Thyroid gland (tissue), 4 donors: ENCODE results near the gene CSF1R. TPM values are rescaled to one million over a fixed set of nuclear protein-coding genes. Genes with fewer than 3 reads are reported as not detected.

Experiments used
- DNase-seq, 2 donors: peaks; one replicate each; pipeline ENCODE4 v3.0.0-alpha.2; 2019
- H3K27ac ChIP-seq, 3 donors: fragments of 200-600 bp; sonication (generic); 1 replicate in 2 of 3; 2 replicates in 1 of 3; pipeline ENCODE4 v1.5.1; 2016 to 2019; ENCODE audit warnings: mild to moderate bottlenecking in 1 of 3, moderate library complexity in 1 of 3
- H3K27me3 ChIP-seq: fragments of 200-600 bp; sonication (generic); one replicate; pipeline ENCODE4 v1.5.1; 2019
- H3K36me3 ChIP-seq, 2 donors: fragments of 200-600 bp; sonication (generic); one replicate each; pipeline ENCODE4 v1.5.1; 2016 to 2019
- H3K4me1 ChIP-seq, 2 donors: fragments of 200-600 bp; sonication (generic); one replicate each; pipeline ENCODE4 v1.5.1; 2017 to 2019
- H3K4me3 ChIP-seq, 3 donors: fragments of 200-600 bp; sonication (generic); replicated peaks in 1 of 3; 1 replicate in 2 of 3; 2 replicates in 1 of 3; pipeline ENCODE4 v1.5.1; 2016; ENCODE audit warnings: mild to moderate bottlenecking in 1 of 3
- H3K9me3 ChIP-seq: fragments of 200-600 bp; sonication (generic); one replicate; pipeline ENCODE4 v1.5.1; 2017
- POLR2A ChIP-seq, 2 donors: fragments of 450-650 bp; IDR thresholded peaks; one replicate each; pipeline ENCODE4 v1.6.1; 2017; ENCODE audit warnings: antibody characterized with exemption in 2 of 2, mild to moderate bottlenecking in 2 of 2, moderate library complexity in 1 of 2
- WGBS, 2 donors: methylation state at CpG; one replicate each; pipeline ENCODE4 v1.1.5; 2017; 5-methylcytosine and 5-hydroxymethylcytosine counted together
- intact Hi-C: fragments of 100-400 bp; cut with DNase I; formaldehyde crosslinking; loops from one replicate; pipeline ENCODE4 v1.15.1; 2023
- total RNA-seq, 4 donors: library from RNA; depleted of rRNA; stranded (reverse); fragments of >200 nt; gene quantifications; one replicate each; pipeline ENCODE4 v1.2.3, GENCODE V29; 2016
- TF ChIP-seq, protein P1 (sequence below), 6 experiments: fragments of 200-600 bp in 3 of 6; fragments of 450-650 bp in 3 of 6; sonication (generic) in 3 of 6; IDR thresholded peaks; one replicate each; pipeline ENCODE4 v1.5.1; 2016 to 2019; ENCODE audit warnings: antibody characterized with exemption in 6 of 6, mild to moderate bottlenecking in 2 of 6, inconsistent platforms in 1 of 6, moderate library complexity in 1 of 6

CSF1R gene
- total RNA-seq, 4 donors from 2014 or later, result 9.1 to 14.1 (median 11.4) TPM

DNA sequence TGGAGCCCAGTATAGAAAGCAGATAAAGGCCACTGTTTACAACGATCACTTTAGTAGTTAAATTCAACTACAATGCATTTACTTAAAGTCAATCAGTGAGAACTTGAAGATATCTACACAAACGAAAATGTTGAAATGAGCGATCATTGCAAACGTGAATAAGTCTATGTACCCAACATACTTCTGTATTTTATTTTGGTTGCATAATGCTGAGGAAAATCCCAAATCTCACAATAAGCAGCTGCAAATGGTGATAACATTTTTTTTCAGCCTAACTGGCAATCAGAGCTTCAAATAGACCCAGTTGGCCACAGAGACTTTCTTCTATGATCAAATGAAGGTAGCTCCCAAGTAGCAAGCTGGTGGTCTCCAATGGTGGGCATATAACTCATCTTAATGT lies 37.2 kb upstream of the CSF1R start:
- 81 to 85% methylated on average over 4 of the region's 4 CpGs for WGBS, 2 donors
- intact Hi-C loops, result no loop called here
- Histone ChIP-seq H3K9me3 (no peaks in the 10 kb centered on the region), H3K36me3 (no peaks in the 10 kb centered on the region), H3K27me3 (no peaks in the 10 kb centered on the region), H3K27ac (no peak overlapping the region), H3K4me1 (no peaks in the 10 kb centered on the region), H3K4me3 (no peak overlapping the region)
- no peak for DNase-seq
- no peak for TF ChIP-seq POLR2A (IDR thresholded peaks at IDR 0.05)
- TF ChIP-seq, protein P1, sequence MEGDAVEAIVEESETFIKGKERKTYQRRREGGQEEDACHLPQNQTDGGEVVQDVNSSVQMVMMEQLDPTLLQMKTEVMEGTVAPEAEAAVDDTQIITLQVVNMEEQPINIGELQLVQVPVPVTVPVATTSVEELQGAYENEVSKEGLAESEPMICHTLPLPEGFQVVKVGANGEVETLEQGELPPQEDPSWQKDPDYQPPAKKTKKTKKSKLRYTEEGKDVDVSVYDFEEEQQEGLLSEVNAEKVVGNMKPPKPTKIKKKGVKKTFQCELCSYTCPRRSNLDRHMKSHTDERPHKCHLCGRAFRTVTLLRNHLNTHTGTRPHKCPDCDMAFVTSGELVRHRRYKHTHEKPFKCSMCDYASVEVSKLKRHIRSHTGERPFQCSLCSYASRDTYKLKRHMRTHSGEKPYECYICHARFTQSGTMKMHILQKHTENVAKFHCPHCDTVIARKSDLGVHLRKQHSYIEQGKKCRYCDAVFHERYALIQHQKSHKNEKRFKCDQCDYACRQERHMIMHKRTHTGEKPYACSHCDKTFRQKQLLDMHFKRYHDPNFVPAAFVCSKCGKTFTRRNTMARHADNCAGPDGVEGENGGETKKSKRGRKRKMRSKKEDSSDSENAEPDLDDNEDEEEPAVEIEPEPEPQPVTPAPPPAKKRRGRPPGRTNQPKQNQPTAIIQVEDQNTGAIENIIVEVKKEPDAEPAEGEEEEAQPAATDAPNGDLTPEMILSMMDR (IDR thresholded peaks at IDR 0.05), result no peak

DNA sequence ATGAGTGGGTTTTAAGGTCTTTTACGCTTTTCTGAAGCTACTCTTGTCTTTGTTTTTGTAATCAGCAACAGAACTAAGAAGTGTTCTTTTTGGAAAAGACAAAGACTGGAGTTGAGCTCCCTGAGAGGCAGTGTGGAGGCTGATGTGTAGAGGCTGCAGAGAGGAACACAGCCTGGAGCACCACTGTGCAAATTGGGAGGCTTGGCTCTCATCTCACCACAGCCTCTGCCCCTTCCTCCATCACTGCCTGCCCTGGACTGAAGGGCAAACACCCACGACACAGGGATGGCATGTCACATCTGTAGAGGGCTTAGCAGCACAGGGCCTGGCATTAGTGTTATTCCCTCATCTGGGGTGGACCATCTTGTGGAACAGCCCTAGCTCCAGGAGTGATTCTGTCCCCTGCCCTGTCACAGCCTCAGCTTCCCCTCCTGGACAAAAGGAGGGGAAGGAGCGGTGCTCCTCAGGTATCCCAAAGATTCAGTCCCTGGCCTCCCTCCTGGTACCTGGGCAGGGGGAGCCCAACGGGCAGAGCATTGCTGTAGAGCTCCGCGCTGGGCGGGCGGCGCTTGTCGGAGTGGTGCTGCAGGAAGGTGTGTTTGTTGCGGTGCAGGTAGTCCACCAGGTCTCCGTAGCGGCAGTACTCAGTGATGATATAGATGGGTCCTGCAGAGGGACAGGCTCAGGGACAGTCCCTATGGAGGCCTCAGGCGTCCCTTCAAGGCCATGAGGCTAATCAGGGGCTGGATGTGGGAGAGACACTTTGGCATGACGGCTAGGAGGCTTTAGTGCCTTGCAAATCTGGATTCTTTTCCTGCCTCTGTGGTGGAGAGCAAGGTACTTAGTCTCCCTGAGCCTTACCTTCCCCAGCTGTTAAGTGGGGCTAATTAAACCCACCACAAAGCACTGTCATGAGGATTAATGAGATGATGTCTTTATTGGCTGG lies 36.5 kb upstream of the CSF1R start:
- DNase-seq, result no peak
- Histone ChIP-seq H3K36me3 (no peaks in the 10 kb centered on the region), H3K27ac (no peak overlapping the region), H3K4me3 (no peak overlapping the region), H3K4me1 (no peaks in the 10 kb centered on the region), H3K27me3 (no peaks in the 10 kb centered on the region), H3K9me3 (no peaks in the 10 kb centered on the region)
- 89 to 97% methylated on average over 15 of the region's 15 CpGs for WGBS, 2 donors
- TF ChIP-seq POLR2A (IDR thresholded peaks at IDR 0.05), result no peak
- TF ChIP-seq, protein P1 (IDR thresholded peaks at IDR 0.05), result no peak
- intact Hi-C loops, result no loop called here

DNA sequence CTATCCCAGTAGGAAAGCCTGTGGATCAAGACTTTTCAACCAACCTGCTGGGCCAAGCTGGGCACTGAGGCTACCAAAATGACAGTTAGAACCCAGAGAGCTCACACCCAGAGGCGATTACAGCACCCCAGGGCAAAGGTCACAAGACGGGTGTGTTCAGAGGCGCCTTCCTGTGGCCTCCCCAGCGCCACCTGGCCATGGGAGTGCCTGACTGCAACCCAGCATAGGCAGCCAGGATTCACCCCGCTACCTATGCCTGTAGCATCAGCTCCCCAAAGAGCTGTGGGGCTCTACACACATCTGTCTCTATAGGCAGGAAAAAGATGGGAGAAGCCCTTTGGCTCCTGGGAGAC lies 35.8 kb upstream of the CSF1R start:
- intact Hi-C loops, result no loop called here
- no peak overlapping the region for H3K4me3 ChIP-seq
- no peaks in the 10 kb centered on the region for H3K27me3 ChIP-seq
- H3K36me3 ChIP-seq, result no peaks in the 10 kb centered on the region
- DNase-seq, result no peak
- no peak overlapping the region for H3K27ac ChIP-seq
- no peaks in the 10 kb centered on the region for H3K4me1 ChIP-seq
- H3K9me3 ChIP-seq, result no peaks in the 10 kb centered on the region
- TF ChIP-seq, protein P1 (IDR thresholded peaks at IDR 0.05), result no peak
- 52 to 70% methylated on average over 5 of the region's 5 CpGs for WGBS, 2 donors

DNA sequence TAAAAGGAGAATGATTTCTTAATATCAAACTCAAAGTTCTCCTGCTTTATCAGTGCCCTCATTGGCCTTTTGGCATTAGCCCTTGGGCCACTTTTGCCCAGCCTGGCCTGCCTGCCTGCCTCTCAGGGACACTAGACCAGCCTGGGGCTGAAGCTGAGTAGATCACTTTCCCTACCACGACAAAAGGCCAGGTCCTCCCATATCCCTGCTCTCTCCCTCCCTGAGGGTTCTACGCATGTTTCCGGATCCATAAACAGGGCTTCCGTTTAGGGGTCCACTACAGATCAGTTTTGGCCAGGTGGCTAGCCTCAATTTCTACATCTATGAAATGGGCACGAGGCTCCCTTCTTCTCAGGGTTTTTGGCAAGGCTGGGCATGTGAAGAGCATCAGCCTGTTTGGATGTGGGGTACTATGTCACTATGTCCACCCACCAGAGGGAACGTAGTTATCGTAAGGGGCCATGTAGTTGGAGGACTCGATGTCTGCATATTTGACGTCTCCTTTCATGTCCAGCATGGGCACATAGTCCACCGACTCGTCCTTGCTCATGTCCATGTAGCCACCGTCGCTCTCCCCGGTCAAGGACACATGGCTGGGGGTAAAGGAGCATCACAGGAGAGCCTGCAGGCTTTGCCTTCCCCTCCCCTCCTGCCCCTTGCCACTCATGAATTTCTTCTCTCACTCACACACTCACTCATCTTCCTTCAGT lies 35.2 kb upstream of the CSF1R start:
- TF ChIP-seq, protein P1 (IDR thresholded peaks at IDR 0.05), result no peak
- no peak for TF ChIP-seq POLR2A (IDR thresholded peaks at IDR 0.05)
- Histone ChIP-seq H3K4me1 (no peaks in the 10 kb centered on the region), H3K4me3 (no peak overlapping the region), H3K27ac (no peak overlapping the region), H3K36me3 (no peaks in the 10 kb centered on the region), H3K9me3 (no peaks in the 10 kb centered on the region), H3K27me3 (no peaks in the 10 kb centered on the region)
- DNase-seq, result no peak
- WGBS, 2 donors, result 94 to 95% methylated on average over 14 of the region's 14 CpGs
- intact Hi-C loops, result no loop called here
